ENCODE data around the gene GRM8.

Gene GRM8

GRCh38 chr7:126953461-126953860 is 299.3 kb downstream of the GRM8 start:
- no peak overlapping the region for H3K4me3 ChIP-seq (ENCODE audit: low read depth, low read length)
- in situ Hi-C loops (cut with HindIII; ENCODE audit: low sequenced_read_pairs): no loop called here
- TF ChIP-seq CTCF (IDR thresholded peaks at IDR 0.05; ENCODE audit: low read depth, low read length, missing control alignments): no peak
- DNase-seq (ENCODE audit: low read depth): no peak

GRCh38 chr7:126948664-126949063 is 304.1 kb downstream of the GRM8 start:
- TF ChIP-seq CTCF (IDR thresholded peaks at IDR 0.05; ENCODE audit: low read depth, low read length, missing control alignments): no peak
- in situ Hi-C loops (cut with HindIII; ENCODE audit: low sequenced_read_pairs): no loop called here
- no peak overlapping the region for H3K4me3 ChIP-seq (ENCODE audit: low read depth, low read length)
- no peak for DNase-seq (ENCODE audit: low read depth)

GRCh38 chr7:126940723-126941307 is 311.9 kb downstream of the GRM8 start:
- DNase-seq (ENCODE audit: low read depth): no peak
- TF ChIP-seq CTCF (IDR thresholded peaks at IDR 0.05; ENCODE audit: low read depth, low read length, missing control alignments): no peak
- in situ Hi-C loops (cut with HindIII; ENCODE audit: low sequenced_read_pairs): no loop called here
- no peak overlapping the region for H3K4me3 ChIP-seq (ENCODE audit: low read depth, low read length)

- in situ Hi-C loops (cut with HindIII; ENCODE audit: low sequenced_read_pairs): no loop called here
- TF ChIP-seq CTCF (IDR thresholded peaks at IDR 0.05; ENCODE audit: low read depth, low read length, missing control alignments): no peak
- H3K4me3 ChIP-seq (ENCODE audit: low read depth, low read length): no peak overlapping the region
- DNase-seq (ENCODE audit: low read depth): peak; percentile 33
These were observed 315.6 kb downstream of the GRM8 start for GRCh38 chr7:126937171-126937570.

- H3K4me3 ChIP-seq (ENCODE audit: low read depth, low read length): no peak overlapping the region
- DNase-seq (ENCODE audit: low read depth): no peak
- in situ Hi-C loops (cut with HindIII; ENCODE audit: low sequenced_read_pairs): no loop called here
- TF ChIP-seq CTCF (IDR thresholded peaks at IDR 0.05; ENCODE audit: low read depth, low read length, missing control alignments): no peak
These were observed 321.2 kb downstream of the GRM8 start for GRCh38 chr7:126931581-126931980.

GRCh38 chr7:126930166-126930565 is 322.6 kb downstream of the GRM8 start:
- no peak for TF ChIP-seq CTCF (IDR thresholded peaks at IDR 0.05; ENCODE audit: low read depth, low read length, missing control alignments)
- in situ Hi-C loops (cut with HindIII; ENCODE audit: low sequenced_read_pairs): no loop called here
- no peak overlapping the region for H3K4me3 ChIP-seq (ENCODE audit: low read depth, low read length)

More at GRCh38 chr7:126930166-126930565, 322.6 kb downstream of the GRM8 start:
- no peak for DNase-seq (ENCODE audit: low read depth)

Data from astrocyte of the cerebellum (primary cell).